ENCODE data around the gene LURAP1L.

Gene LURAP1L

GRCh38 chr9:12737871-12738270, 36.9 kb upstream of the LURAP1L start:
- H3F3A ChIP-seq (ENCODE audit: insufficient read depth, low read length): no peaks in the 10 kb centered on the region
- no peak overlapping the region for H2AFZ ChIP-seq (ENCODE audit: low read length)
- no peak overlapping the region for H3K4me3 ChIP-seq (ENCODE audit: low read depth, low read length, poor library complexity, severe bottlenecking)
- no peaks in the 10 kb centered on the region for H3K9me2 ChIP-seq (ENCODE audit: low read depth, low read length)
- H3K4me1 ChIP-seq (ENCODE audit: insufficient read depth, low read length, severe bottlenecking): no peaks in the 10 kb centered on the region
- no peaks in the 10 kb centered on the region for H3K9me3 ChIP-seq (ENCODE audit: low read length)
- H3K79me2 ChIP-seq (ENCODE audit: insufficient read depth, low read length): no peaks in the 10 kb centered on the region
- no peaks in the 10 kb centered on the region for H3K36me3 ChIP-seq (ENCODE audit: insufficient read depth, low read length)
- no peaks in the 10 kb centered on the region for H3K27me3 ChIP-seq (ENCODE audit: insufficient read depth, low read length)
- H3K4me2 ChIP-seq (ENCODE audit: low read length): no peak overlapping the region
- TF ChIP-seq CTCF (IDR thresholded peaks at IDR 0.05; ENCODE audit: low read length) (no peak), EZH2 (IDR thresholded peaks at IDR 0.05; ENCODE audit: borderline replicate concordance, low read length) (no peak)
- H4K20me1 ChIP-seq (ENCODE audit: insufficient read depth, low read length): no peaks in the 10 kb centered on the region
- no peak overlapping the region for H3K27ac ChIP-seq (ENCODE audit: low read depth, low read length, poor library complexity, severe bottlenecking)
- no peak overlapping the region for H3K9ac ChIP-seq (ENCODE audit: low read length)

GRCh38 chr9:12739014-12739652, 35.7 kb upstream of the LURAP1L start:
- Histone ChIP-seq H2AFZ (ENCODE audit: low read length) (no peak overlapping the region), H3K9me3 (ENCODE audit: low read length) (no peaks in the 10 kb centered on the region), H3K9me2 (ENCODE audit: low read depth, low read length) (no peaks in the 10 kb centered on the region), H3K4me1 (ENCODE audit: insufficient read depth, low read length, severe bottlenecking) (no peaks in the 10 kb centered on the region), H3K79me2 (ENCODE audit: insufficient read depth, low read length) (no peaks in the 10 kb centered on the region), H3K36me3 (ENCODE audit: insufficient read depth, low read length) (no peaks in the 10 kb centered on the region), H3F3A (ENCODE audit: insufficient read depth, low read length) (no peaks in the 10 kb centered on the region), H3K4me3 (ENCODE audit: low read depth, low read length, poor library complexity, severe bottlenecking) (no peak overlapping the region), H4K20me1 (ENCODE audit: insufficient read depth, low read length) (no peaks in the 10 kb centered on the region), H3K27me3 (ENCODE audit: insufficient read depth, low read length) (no peaks in the 10 kb centered on the region), H3K9ac (ENCODE audit: low read length) (no peak overlapping the region), H3K4me2 (ENCODE audit: low read length) (no peak overlapping the region), H3K27ac (ENCODE audit: low read depth, low read length, poor library complexity, severe bottlenecking) (no peak overlapping the region)
- TF ChIP-seq CTCF (IDR thresholded peaks at IDR 0.05; ENCODE audit: low read length) (no peak), EZH2 (IDR thresholded peaks at IDR 0.05; ENCODE audit: borderline replicate concordance, low read length) (no peak)

GRCh38 chr9:12740845-12741244, 34.0 kb upstream of the LURAP1L start:
- TF ChIP-seq EZH2 (IDR thresholded peaks at IDR 0.05; ENCODE audit: borderline replicate concordance, low read length) (no peak), CTCF (IDR thresholded peaks at IDR 0.05; ENCODE audit: low read length) (no peak)
- H3K4me1 ChIP-seq (ENCODE audit: insufficient read depth, low read length, severe bottlenecking): no peaks in the 10 kb centered on the region
- no peaks in the 10 kb centered on the region for H3K9me2 ChIP-seq (ENCODE audit: low read depth, low read length)
- H3K27me3 ChIP-seq (ENCODE audit: insufficient read depth, low read length): no peaks in the 10 kb centered on the region
- no peaks in the 10 kb centered on the region for H3K9me3 ChIP-seq (ENCODE audit: low read length)
- H3K4me2 ChIP-seq (ENCODE audit: low read length): no peak overlapping the region
- no peaks in the 10 kb centered on the region for H4K20me1 ChIP-seq (ENCODE audit: insufficient read depth, low read length)
- H3K79me2 ChIP-seq (ENCODE audit: insufficient read depth, low read length): no peaks in the 10 kb centered on the region
- no peak overlapping the region for H3K27ac ChIP-seq (ENCODE audit: low read depth, low read length, poor library complexity, severe bottlenecking)
- H3K36me3 ChIP-seq (ENCODE audit: insufficient read depth, low read length): no peaks in the 10 kb centered on the region
- H3F3A ChIP-seq (ENCODE audit: insufficient read depth, low read length): no peaks in the 10 kb centered on the region
- no peak overlapping the region for H2AFZ ChIP-seq (ENCODE audit: low read length)
- H3K9ac ChIP-seq (ENCODE audit: low read length): no peak overlapping the region
- no peak overlapping the region for H3K4me3 ChIP-seq (ENCODE audit: low read depth, low read length, poor library complexity, severe bottlenecking)

All from OCI-LY1 (cell line).